PC-3 (cell line): ENCODE results near the gene KHDC1L. TPM values are rescaled to one million over a fixed set of nuclear protein-coding genes. Genes with fewer than 3 reads are reported as not detected.
"Not testable (repeated sequence)": the region's sequence is repeated elsewhere in the genome, so short reads cannot be mapped to it uniquely, and the experiment has no call there.

ENCODE experiments used
- ATAC-seq: fragments of 200-7000 bp; cut with Tn5 transposase; 2 replicates; pipeline ENCODE4 v1.9.1; 2020; ENCODE audit warnings: mild to moderate bottlenecking, moderate library complexity
- BruUV-seq: library from RNA; stranded (reverse); fragments of 400-500 nt; replicated peaks from 2 replicates; lab custom pipeline; 2021; lab: Mats Ljungman, UMichigan
- CTCF ChIA-PET: fragments of 300-600 bp; sonication (Branson Sonifier 250); formaldehyde crosslinking; loops from one replicate; lab custom pipeline; 2022; ENCODE audit warnings: antibody characterized with exemption; lab: Charles Lee
- POLR2A ChIA-PET: fragments of 300-600 bp; sonication (Branson Sonifier 250); formaldehyde crosslinking; loops from one replicate; lab custom pipeline; 2022; ENCODE audit warnings: antibody characterized with exemption; ENCODE audit not compliant: unreplicated experiment; lab: Charles Lee
- DNase-seq: peaks from one replicate; pipeline ENCODE4 v3.0.0-alpha.2; 2015
- H2AFZ ChIP-seq: fragments of 300-600 bp; sonication (generic); 2 replicates; pipeline ENCODE4 v1.6.0; 2016; ENCODE audit warnings: antibody characterized with exemption, low read length
- H3F3A ChIP-seq: fragments of 300-600 bp; sonication (generic); one replicate; pipeline ENCODE4 v1.6.0; 2017; ENCODE audit warnings: antibody characterized with exemption, low read length, control low read depth, mild to moderate bottlenecking; ENCODE audit not compliant: unreplicated experiment
- H3K27ac ChIP-seq: fragments of 300-600 bp; sonication (generic); 2 replicates; pipeline ENCODE4 v1.5.1; 2016; ENCODE audit warnings: mild to moderate bottlenecking, low read length
- H3K27me3 ChIP-seq: fragments of 300-600 bp; sonication (generic); 2 replicates; pipeline ENCODE4 v1.6.1; 2016; ENCODE audit warnings: low read length, mixed read lengths
- H3K36me3 ChIP-seq: fragments of 300-600 bp; sonication (generic); 2 replicates; pipeline ENCODE4 v1.6.1; 2016; ENCODE audit warnings: low read depth, mixed run types, low read length, mixed read lengths
- H3K4me1 ChIP-seq: fragments of 300-600 bp; sonication (generic); 2 replicates; pipeline ENCODE4 v1.5.1; 2016; ENCODE audit warnings: low read length; ENCODE audit not compliant: insufficient read depth
- H3K4me2 ChIP-seq: fragments of 300-600 bp; sonication (generic); 2 replicates; pipeline ENCODE4 v1.6.0; 2016; ENCODE audit warnings: low read length
- H3K4me3 ChIP-seq: fragments of 300-600 bp; sonication (generic); 2 replicates; pipeline ENCODE4 v1.5.1; 2016; ENCODE audit warnings: mild to moderate bottlenecking, low read length, mixed read lengths
- H3K79me2 ChIP-seq: fragments of 300-600 bp; sonication (generic); 2 replicates; pipeline ENCODE4 v1.6.1; 2017; ENCODE audit warnings: low read length, mixed read lengths
- H3K9ac ChIP-seq: fragments of 300-600 bp; sonication (generic); 2 replicates; pipeline ENCODE4 v1.6.0; 2016; ENCODE audit warnings: mild to moderate bottlenecking, low read length
- H3K9me2 ChIP-seq: fragments of 300-600 bp; sonication (generic); replicated peaks from 2 replicates; pipeline ENCODE4 v1.6.1; 2016; ENCODE audit warnings: mixed run types, low read length, mixed read lengths
- H3K9me3 ChIP-seq: fragments of 300-600 bp; sonication (generic); 2 replicates; pipeline ENCODE4 v1.6.1; 2016; ENCODE audit warnings: low read length, mixed read lengths
- H4K20me1 ChIP-seq: fragments of 300-600 bp; sonication (generic); 2 replicates; pipeline ENCODE4 v1.6.1; 2016; ENCODE audit warnings: low read length, mixed read lengths
- CTCF ChIP-seq: fragments of 300-600 bp; sonication (generic); conservative IDR thresholded peaks from 2 replicates; pipeline ENCODE4 v1.5.1; 2017; ENCODE audit warnings: antibody characterized with exemption, low read depth, mild to moderate bottlenecking, low read length
- EZH2 ChIP-seq: fragments of 300-600 bp; sonication (generic); IDR thresholded peaks from one replicate; pipeline ENCODE4 v1.6.1; 2017; ENCODE audit warnings: antibody characterized with exemption, mild to moderate bottlenecking, low read length; ENCODE audit not compliant: unreplicated experiment
- EZH2phosphoT487 ChIP-seq: fragments of 300-600 bp; sonication (generic); IDR thresholded peaks from 2 replicates; pipeline ENCODE4 v1.6.1; 2018; ENCODE audit warnings: mild to moderate bottlenecking, antibody characterized with exemption, low read length, borderline replicate concordance
- intact Hi-C: fragments of 100-400 bp; cut with micrococcal nuclease; formaldehyde crosslinking; loops from 2 replicates; pipeline ENCODE4 v1.9.0; 2023
- total RNA-seq: library from RNA; depleted of rRNA; stranded (reverse); fragments of >200 nt; gene quantifications from 2 replicates; pipeline ENCODE4 v1.2.3, GENCODE V29; 2014

Gene KHDC1L
- total RNA-seq, 1 experiment from 2014 or later = 0.80 TPM

GRCh38 chr6:73200247-73200646 is 25.0 kb downstream of the KHDC1L start:
- H3K27me3 ChIP-seq = no peaks in the 10 kb centered on the region
- intact Hi-C loops = no loop called here
- H3K4me3 ChIP-seq = no peak overlapping the region
- no peaks in the 10 kb centered on the region for H3F3A ChIP-seq
- ChIA-PET CTCF (interaction anchor here (0.6 kb wide), 1 partner anchor 66 kb away, joined by 3 read pairs; no protein-coding TSS in a partner anchor), POLR2A (no interaction called here)
- H2AFZ ChIP-seq = no peak overlapping the region
- no peaks in the 10 kb centered on the region for H3K36me3 ChIP-seq
- no TSS peak for BruUV-seq
- no peak for ATAC-seq
- H3K9ac ChIP-seq = no peak overlapping the region
- H3K27ac ChIP-seq = no peak overlapping the region
- no peaks in the 10 kb centered on the region for H3K9me3 ChIP-seq
- H3K9me2 ChIP-seq = no peaks in the 10 kb centered on the region
- H3K79me2 ChIP-seq = no peaks in the 10 kb centered on the region
- no peak overlapping the region for H3K4me2 ChIP-seq
- TF ChIP-seq EZH2phosphoT487 = no peak
- TF ChIP-seq CTCF = no peak
- TF ChIP-seq EZH2 = no peak
- no peaks in the 10 kb centered on the region for H3K4me1 ChIP-seq
- no peaks in the 10 kb centered on the region for H4K20me1 ChIP-seq
- DNase-seq = no peak

- no peaks in the 10 kb centered on the region for H3F3A ChIP-seq
- no peaks in the 10 kb centered on the region for H4K20me1 ChIP-seq
- no TSS peak for BruUV-seq
- no peaks in the 10 kb centered on the region for H3K9me2 ChIP-seq
- no peak overlapping the region for H3K9ac ChIP-seq
- ATAC-seq (no peak), DNase-seq (no peak)
- no peaks in the 10 kb centered on the region for H3K79me2 ChIP-seq
- H3K27me3 ChIP-seq = no peaks in the 10 kb centered on the region
- CTCF ChIA-PET = no interaction called here
- intact Hi-C loops = no loop called here
- H3K4me3 ChIP-seq = no peak overlapping the region
- H3K4me1 ChIP-seq = no peaks in the 10 kb centered on the region
- no peak overlapping the region for H2AFZ ChIP-seq
- H3K36me3 ChIP-seq = no peaks in the 10 kb centered on the region
- no peak overlapping the region for H3K27ac ChIP-seq
- no peak overlapping the region for H3K4me2 ChIP-seq
- no peaks in the 10 kb centered on the region for H3K9me3 ChIP-seq
- POLR2A ChIA-PET = no interaction called here
- TF ChIP-seq EZH2 = no peak
- no peak for TF ChIP-seq CTCF
- TF ChIP-seq EZH2phosphoT487 = no peak
Measured at GRCh38 chr6:73194744-73195143, 30.6 kb downstream of the KHDC1L start.

GRCh38 chr6:73193302-73193701 is 32.0 kb downstream of the KHDC1L start:
- H3K27ac ChIP-seq, H3K27me3 ChIP-seq, H4K20me1 ChIP-seq, ATAC-seq, H3K79me2 ChIP-seq, H3K9me2 ChIP-seq, H2AFZ ChIP-seq, CTCF ChIA-PET, H3K4me3 ChIP-seq, intact Hi-C loops, DNase-seq, H3F3A ChIP-seq, H3K4me2 ChIP-seq, H3K9me3 ChIP-seq, POLR2A ChIA-PET, H3K36me3 ChIP-seq, H3K9ac ChIP-seq, H3K4me1 ChIP-seq, BruUV-seq: not testable (repeated sequence)
